GM20431 (cell line): ENCODE results near the gene SRPK3.

Experiments
- in situ Hi-C: fragments of 300-500 bp; cut with MseI, MboI; formaldehyde crosslinking; loops from one replicate; pipeline ENCODE4 v1.15.0; 2020; ENCODE audit warnings: low sequenced_read_pairs; ENCODE audit not compliant: unreplicated experiment

The SRPK3 gene

GRCh38 chrX:153781428-153782047, 697 bp downstream of the SRPK3 start:
- in situ Hi-C loops, result no loop called here

GRCh38 chrX:153782313-153782712, 1.5 kb downstream of the SRPK3 start:
- in situ Hi-C loops, result no loop called here

DNA sequence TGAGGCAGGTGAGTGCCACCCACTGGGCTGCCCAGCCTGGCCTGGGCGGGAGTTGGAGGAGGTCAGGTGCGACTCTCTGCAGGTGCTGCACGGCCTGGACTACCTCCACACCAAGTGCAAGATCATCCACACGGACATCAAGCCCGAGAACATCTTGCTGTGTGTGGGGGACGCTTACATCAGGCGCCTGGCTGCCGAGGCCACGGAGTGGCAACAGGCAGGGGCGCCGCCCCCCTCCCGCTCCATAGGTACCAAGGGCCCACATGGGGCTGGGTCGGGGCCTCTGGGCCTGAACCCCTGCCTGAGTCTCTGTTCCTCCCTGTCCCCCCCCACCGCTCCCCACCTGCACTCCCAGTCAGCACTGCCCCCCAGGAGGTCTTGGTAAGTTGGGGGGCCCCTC, 2.0 kb downstream of the SRPK3 start:
- in situ Hi-C loops, result no loop called here

DNA sequence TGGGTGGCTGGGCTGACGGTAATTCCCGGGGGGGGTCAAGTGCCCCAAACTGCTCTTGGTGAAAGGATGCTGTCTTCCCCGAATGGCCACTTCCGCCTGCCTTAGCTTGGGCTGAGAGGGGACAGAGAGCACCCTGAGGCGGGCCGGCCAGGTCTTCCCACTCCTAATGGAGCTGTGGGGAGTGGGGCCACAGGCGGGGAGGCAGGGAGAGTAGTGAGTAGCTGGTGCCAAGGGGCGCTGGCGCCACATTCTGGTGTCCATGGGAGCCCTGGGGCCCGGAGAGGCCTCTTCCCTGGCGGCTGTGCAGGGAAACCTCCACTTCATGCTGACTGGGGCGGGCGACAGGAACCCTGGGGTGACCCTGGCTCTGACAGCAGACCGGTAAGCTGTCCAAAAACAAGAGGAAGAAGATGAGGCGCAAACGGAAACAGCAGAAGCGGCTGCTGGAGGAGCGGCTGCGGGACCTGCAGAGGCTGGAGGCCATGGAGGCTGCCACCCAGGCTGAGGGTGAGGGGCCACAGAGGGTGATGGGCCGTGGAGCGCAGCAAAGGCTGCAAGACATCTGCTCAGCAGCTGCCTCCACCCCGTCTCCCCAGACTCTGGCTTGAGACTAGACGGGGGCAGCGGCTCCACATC, 2.7 kb downstream of the SRPK3 start:
- in situ Hi-C loops, result no loop called here

- in situ Hi-C loops, result no loop called here
Observed at GRCh38 chrX:153784325-153784967, 3.6 kb downstream of the SRPK3 start.

DNA sequence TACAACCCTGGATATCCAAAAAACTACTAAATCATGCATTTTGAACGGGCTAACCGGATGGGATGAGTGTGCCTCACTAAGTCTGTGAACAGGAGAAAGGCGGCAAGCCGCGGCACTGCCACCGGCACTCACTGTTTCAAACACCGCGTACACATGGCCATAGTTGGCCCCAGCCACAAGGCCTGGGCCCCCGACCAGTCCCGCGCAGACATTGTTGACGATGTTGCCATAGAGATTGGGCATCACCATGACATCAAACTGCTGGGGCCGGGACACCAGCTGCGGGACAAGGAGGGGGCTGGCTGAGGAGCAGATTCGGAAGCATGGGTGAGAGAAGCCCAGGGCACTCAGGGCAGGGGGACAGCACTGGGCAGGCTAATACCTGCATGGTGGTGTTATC, 5.8 kb downstream of the SRPK3 start:
- in situ Hi-C loops, result no loop called here

DNA sequence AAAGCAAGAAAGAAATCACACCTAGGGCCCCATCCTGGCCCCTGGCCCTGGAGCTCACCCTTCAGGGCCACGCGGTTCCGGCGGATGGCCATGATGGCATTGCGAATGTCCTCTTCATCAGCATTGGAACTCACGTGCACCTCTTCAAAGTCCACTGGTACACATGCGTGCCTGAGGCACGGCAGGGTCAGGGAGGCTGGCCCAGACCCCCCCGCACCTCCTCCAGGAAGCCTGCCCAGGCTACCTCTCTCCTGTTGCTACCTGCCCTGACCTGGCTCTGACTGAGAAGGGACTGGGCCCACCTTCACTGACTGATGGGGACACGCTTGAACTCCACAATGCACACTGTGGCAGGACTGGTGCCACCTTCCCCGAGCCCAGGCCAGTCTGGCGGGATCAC, 8.8 kb downstream of the SRPK3 start:
- in situ Hi-C loops, result no loop called here

DNA sequence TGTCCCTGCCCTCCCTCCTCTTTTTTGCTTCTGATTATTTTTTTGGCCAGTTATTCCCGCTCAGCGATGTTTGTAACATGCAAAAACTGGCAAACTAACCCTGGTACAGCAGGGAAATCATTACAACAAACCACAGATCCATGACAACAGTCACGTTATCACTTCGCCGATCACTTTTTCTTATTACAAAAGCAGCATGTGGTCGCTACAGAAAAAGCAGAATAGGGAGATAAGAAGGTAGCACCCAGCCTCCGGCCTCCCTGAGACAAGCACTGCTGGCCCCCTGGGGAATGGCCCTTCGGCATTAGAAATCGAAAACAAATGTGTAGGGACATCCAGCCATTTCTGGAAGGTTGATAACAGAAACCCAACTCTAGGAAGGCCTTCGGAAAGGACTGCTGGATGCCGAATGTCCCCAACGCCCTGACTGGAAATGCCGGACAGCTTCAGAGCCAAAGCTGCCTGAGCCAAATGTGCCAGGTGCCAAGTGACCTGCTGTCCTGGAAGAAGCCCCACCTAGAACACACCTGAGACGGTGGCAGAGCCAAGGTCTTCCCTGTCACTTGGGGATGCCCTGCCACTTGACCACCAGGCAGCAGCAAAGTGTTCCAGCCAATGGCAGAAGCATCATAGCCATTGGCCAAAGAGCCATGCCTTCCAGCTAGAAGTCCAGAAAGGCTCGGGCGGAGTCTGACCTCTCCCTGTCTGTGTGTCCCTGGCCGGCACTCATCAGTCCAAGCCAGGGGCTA, 10.4 kb downstream of the SRPK3 start:
- in situ Hi-C loops, result no loop called here

DNA sequence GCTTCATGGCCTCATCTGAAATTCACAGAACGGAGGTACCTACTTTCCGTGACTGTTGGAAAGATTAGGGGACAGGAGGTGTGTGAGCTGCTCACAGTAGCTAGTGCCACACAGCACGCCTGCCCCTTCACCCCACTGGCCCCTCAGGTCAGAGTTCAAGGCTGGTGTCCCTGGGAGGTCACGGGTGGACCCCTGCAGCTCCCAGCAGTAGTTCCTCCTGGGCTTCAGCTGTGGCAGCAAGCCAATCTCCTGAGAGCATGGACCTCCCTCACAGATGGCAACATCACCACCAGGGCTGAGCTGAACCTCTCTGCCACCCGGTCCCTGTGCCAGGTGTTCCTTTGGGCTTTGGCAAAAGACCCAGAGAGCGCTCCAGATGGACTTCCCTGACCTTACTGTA, 11.5 kb downstream of the SRPK3 start:
- in situ Hi-C loops, result no loop called here

DNA sequence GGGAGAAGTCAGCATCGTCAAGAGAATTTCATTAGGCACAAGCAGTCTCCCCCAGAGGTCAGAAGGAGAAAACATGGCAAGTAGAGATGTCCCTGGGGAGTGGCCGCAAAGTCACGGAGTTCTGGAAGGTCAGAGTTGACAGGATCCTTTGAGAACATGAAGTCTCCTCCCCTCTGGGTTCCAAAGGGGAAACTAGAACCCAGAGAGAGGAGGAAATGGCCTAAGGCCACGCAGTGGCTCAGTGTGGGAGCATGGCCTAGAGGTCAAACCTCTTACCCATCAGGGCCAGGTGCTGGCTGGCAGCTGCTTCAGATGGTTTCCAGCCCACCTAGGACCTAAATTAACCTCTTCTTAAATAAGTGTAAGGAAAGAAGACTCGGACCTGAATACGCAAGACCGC, 12.4 kb downstream of the SRPK3 start:
- in situ Hi-C loops, result no loop called here

DNA sequence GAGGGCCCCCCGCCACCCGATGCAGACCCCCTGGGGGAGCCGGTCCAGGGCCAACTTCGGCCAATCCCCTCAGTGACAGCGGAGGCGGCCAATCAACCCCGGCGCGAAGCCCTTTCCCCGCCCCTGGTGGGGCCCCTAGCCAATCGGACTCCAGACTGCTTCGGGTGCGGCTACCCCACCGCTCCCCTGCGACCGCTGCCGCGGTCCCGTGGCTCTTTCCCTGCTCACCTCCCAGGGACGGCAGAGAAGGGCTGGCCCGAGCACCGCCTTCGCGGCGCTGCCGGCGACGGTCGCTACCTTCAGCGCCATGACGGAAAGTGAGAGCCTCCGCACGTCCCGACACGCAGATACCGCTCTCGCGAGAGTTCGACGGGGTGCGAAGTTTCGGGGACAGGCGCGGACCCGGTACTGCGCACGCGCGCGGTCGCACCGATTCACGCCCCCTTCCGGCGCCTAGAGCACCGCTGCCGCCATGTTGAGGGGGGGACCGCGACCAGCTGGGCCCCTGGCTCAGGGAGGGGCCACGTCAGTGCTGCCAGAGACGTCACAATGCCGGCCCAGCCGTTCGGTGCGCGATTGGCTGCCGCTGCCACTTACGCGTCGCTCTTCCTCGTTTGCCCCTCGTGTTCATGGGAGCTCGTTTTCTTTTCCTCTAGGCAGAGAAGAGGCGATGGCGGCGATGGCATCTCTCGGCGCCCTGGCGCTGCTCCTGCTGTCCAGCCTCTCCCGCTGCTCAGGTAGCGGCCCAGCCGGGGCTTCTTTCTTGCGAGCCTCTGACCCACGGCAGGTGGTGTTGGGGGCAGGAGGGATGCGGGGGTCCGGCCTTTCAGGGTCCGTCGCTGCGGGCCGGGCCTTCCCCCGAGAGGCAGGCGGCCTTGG, 13.4 kb downstream of the SRPK3 start, which contains the start of the genes IDH3G and SSR4:
Gene IDH3G, minus strand, starts transcription at position 358 of the 879 bp plus-strand sequence. Its CDS starts 49 bp downstream, at position 309.
Gene SSR4, plus strand, starts transcription at position 651 of the 879 bp plus-strand sequence. Its CDS starts 20 bp downstream, at position 671.
- in situ Hi-C loops, result no loop called here

DNA sequence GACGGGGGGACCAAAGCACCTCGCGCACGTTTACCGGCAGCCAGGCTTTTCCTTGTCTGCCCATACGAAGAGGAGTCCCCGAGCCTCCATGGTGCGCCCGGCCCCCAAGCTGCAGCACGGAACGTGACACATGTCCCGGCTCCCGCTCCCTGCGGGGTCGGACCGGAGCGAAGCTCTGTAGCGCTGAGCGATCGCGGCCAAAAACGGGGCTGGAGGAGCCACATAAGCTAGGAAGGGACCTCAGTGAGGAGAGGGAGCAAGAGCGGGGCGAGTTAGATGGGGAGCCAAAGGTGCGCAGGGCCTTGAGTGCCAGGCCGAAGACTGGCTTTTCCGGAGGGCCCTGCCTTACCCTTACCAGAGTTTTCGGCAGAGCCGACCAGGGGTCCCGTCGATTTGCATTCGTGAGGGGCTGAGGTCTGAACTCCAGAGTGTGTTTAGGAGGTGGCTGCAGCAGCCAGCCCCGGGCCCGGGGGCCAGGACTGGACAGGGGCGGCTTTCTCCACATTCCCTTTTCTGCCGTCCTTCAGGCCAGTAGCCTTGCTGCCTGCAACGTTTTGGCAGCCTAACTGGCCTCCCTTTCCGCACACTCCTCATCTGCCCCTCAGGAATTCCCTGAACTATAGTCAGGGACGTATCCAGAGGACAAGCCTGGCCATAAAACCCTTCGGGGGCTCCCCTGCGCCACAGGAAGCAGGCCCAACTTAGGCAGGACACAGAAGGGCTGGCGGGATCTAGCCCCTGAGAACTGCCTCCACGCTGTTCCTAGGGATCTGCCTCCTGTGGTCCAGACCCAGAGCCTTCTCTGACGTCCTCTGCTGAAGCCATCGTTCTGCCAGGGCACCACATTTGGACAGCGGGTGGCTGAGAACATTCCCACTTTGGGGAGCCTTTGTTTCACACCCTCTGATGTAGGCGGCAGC, 14.3 kb downstream of the SRPK3 start:
- in situ Hi-C loops, result no loop called here

GRCh38 chrX:153797415-153798015, 16.7 kb downstream of the SRPK3 start:
- in situ Hi-C loops, result no loop called here

DNA sequence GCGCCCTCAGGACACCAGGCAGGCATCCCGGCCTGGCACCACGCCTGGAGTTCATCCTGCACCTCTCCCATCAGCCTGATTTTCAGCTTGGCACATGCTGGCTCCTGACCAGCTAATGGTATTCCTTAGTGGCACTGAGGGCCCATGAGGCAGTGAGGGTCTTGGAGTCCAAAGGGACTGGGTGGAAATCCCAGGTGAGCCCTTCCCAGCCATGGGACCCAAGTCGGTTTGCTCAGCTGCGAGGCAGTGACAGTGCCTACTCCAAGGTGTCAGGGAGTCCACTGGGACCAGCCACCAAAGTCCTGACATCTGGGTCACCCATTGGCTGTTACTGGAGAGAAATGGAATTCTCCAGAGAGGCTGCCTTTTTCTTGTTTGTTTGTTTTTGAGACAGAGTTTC, 18.5 kb downstream of the SRPK3 start:
- in situ Hi-C loops, result no loop called here

DNA sequence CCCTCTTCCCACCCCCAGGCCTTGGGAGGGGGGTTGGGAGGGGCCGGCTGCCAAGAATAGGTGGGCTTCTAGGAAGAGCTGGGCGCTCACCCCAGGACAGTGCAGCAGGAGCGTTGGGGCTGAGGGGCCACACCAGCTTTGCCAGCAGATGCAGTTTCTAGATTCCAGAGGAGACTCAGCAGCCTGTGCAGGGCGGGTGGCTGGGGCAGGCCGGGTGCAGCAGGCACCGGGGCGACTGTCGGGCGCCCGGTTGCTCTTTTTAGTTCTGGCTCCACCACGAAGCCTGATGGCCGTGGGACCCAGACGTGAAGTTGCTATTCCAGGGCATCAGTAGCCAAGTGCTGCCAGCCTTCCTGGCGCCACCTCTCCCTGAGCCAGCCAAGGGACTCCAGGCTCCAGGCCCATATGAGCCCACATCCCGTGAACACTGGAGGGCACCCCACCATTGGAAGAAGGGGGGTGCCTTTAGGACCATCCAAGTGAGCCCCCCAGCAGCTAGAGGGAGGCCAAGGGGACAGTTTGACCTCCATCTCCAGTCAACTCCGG, 19.4 kb downstream of the SRPK3 start:
- in situ Hi-C loops, result no loop called here

DNA sequence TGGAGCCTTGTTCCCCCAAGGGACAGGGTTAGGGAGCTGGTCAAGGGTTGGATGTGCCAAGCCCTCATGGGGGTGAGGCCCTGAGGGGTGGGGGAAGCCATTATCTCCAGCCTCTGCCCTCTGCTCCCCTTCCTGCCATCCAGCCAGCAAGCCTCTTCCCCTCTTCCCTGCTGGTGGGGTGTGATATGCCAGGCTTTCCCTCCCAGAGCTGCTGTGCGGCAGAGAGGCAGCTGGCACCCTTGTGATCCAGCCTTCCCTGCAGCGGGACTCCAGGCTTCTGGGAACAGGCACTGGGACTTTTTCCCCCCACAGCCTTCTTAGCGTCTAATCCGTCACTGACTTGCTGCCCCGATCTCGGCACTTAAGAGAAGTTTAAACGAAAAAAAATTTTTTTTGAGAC, 19.9 kb downstream of the SRPK3 start:
- in situ Hi-C loops, result no loop called here

GRCh38 chrX:153801669-153802068, 20.8 kb downstream of the SRPK3 start:
- in situ Hi-C loops, result no loop called here

DNA sequence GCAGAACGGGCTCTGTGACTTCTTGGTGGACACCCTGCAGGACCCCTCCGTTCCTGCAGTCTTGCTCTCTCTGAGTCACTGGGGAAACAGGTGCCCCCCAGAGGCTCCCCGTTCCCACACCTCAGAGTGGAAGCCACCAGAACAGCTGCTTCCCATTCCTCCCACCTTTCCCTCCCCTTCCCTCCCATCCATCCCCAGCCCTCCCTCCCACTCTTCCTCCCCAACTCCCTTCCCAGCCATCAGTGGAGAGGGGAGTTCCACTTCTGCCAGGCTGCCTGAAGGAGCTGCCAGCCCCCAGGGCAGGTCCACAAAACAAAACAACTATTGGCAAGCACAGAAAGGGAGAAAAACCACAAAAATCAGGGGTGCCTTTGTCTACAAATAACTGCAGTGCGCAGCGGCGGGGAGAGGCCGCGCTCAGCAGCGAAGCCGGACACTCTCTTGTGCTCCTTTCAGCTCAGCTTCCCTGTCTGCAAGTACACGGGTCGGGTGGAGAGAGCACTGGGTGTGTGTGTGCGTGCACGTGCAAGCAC, 21.7 kb downstream of the SRPK3 start:
- in situ Hi-C loops, result no loop called here
